ENCODE measurements around the gene SCAF11. TPM values are rescaled to one million over a fixed set of nuclear protein-coding genes. Genes with fewer than 3 reads are reported as not detected.

Gene SCAF11
- total RNA-seq, 1 experiment from 2014 or later, result 79.8 TPM

- CTCF ChIA-PET, result no interaction called here
- no peak overlapping the region for H3K4me3 ChIP-seq (replicated peaks in 1 of 2; ENCODE audit: low read depth in 1 of 2, low read length in 2 of 2)
- no peaks in the 10 kb centered on the region for H3K9me3 ChIP-seq (ENCODE audit: control insufficient read depth in 1 of 2, insufficient read depth in 1 of 2, low read depth in 1 of 2, low read length in 2 of 2)
- BruUV-seq (replicated peaks), result no TSS peak
- no peak overlapping the region for H3K4me2 ChIP-seq (ENCODE audit: low read length)
- no peak for ATAC-seq
- DNase-seq (ENCODE audit: low read depth, low spot score), result no peak
- no peaks in the 10 kb centered on the region for H3K79me2 ChIP-seq (ENCODE audit: insufficient read depth, low read length)
- no peak overlapping the region for H3K9ac ChIP-seq (ENCODE audit: low read length)
- RAD21 ChIA-PET (ENCODE audit: low non-redundant PET in 1 of 2, low total read pairs in 2 of 2, uncharacterized antibody in 2 of 2, unreplicated experiment in 2 of 2), result no interaction called here
- no peak for TF ChIP-seq POLR2AphosphoS5 (IDR thresholded peaks at IDR 0.05; ENCODE audit: low read depth, low read length)
- no peak for TF ChIP-seq CTCF (IDR thresholded peaks at IDR 0.05 in 2 of 3, conservative IDR thresholded peaks at IDR 0.05 in 1 of 3; ENCODE audit: borderline replicate concordance in 1 of 3, insufficient read depth in 1 of 3, low read depth in 2 of 3, low read length in 2 of 3)
- TF ChIP-seq ZBTB33 (IDR thresholded peaks at IDR 0.05; ENCODE audit: extremely low read depth, insufficient replicate concordance, low read length), result no peak
- TF ChIP-seq POLR2A (IDR thresholded peaks at IDR 0.05; ENCODE audit: borderline replicate concordance, extremely low read depth, insufficient read depth, insufficient read length), result no peak
- TF ChIP-seq FOSL1 (IDR thresholded peaks at IDR 0.05; ENCODE audit: low read depth), result no peak
- no peak for TF ChIP-seq ZNF274 (IDR thresholded peaks at IDR 0.05; ENCODE audit: low read depth, low read length)
- no peak for TF ChIP-seq YY1 (IDR thresholded peaks at IDR 0.05; ENCODE audit: extremely low read depth, insufficient replicate concordance, low read depth, low read length)
- peaks cover 3% of the 10 kb centered on the region; the same call in 1 of the 2 replicates for H4K20me1 ChIP-seq (ENCODE audit: insufficient read depth)
- POLR2A ChIA-PET, result no interaction called here
- intact Hi-C loops (cut with micrococcal nuclease), result no loop called here
- H2AFZ ChIP-seq (ENCODE audit: low read depth, low read length, poor library complexity, severe bottlenecking), result no peak overlapping the region
- H3K27ac ChIP-seq (ENCODE audit: low read depth, low read length), result no peak overlapping the region
- H3K4me1 ChIP-seq (ENCODE audit: control insufficient read depth in 1 of 2, insufficient read depth in 2 of 2, low read length in 2 of 2), result no peaks in the 10 kb centered on the region
- peaks cover 10 to 16% of the 10 kb centered on the region in 2 experiments; a peak in 3 of 4 replicates for H3K36me3 ChIP-seq (ENCODE audit: control insufficient read depth in 1 of 2, insufficient read depth in 2 of 2, low read length in 2 of 2)
- H3K9me2 ChIP-seq (ENCODE audit: insufficient read depth), result no peaks in the 10 kb centered on the region
- H3K27me3 ChIP-seq (ENCODE audit: insufficient read depth, low read length), result no peaks in the 10 kb centered on the region
Measured at GRCh38 chr12:45918818-45919217, 71.6 kb downstream of the SCAF11 start.

Measured in HCT116 (cell line).